ENCODE data around the gene SAP30BP. TPM values are rescaled to one million over a fixed set of nuclear protein-coding genes. Genes with fewer than 3 reads are reported as not detected.

The SAP30BP gene
- total and polyA plus RNA-seq, 4 donors: 20.9 to 33.4 (median 30.2) TPM

DNA sequence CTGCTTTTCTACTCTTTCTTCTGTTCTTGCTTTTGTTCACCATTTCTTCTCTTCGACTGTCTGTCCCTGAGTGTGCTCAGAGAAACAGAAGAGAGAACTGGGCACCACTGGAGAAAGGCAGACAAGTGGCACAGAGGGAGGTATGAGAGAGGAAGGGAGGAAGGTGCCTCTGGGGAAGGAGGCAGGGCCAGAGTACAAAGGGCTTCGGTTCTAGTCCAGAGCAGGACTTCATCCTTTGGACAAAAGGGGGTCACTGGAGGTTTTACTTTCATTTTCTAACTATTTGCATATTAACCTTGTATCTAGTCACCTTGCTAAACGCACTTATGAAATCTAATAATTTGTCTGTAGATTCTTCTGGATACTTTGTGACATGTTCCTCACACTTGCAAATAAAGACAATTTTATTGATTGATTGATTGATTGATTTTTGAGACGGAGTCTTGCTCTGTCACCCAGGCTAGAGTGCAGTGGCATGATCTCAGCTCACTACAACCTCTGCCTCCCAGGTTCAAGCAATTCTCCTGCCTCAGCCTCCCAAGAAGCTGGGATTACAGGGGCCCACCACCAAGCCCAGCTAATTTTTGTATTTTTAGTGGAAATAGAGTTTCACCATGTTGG is 67.6 kb downstream of the SAP30BP start:
- peaks cover 2 to 8% (median 7%) of the 10 kb centered on the region in 4 donors for H3K4me1 ChIP-seq (ENCODE audit: control insufficient read depth in 4 of 4, insufficient read depth in 4 of 4, low read length in 3 of 4)
- H3K9me3 ChIP-seq (ENCODE audit: control insufficient read depth in 4 of 4, low read length in 3 of 4): no peaks in the 10 kb centered on the region
- H3K4me3 ChIP-seq (ENCODE audit: low read depth in 1 of 3, low read length in 3 of 3): no peak overlapping the region
- DNase-seq (ENCODE audit: low spot score): no peak
- H3K27ac ChIP-seq (ENCODE audit: low read depth in 1 of 2, low read length in 2 of 2): peak overlapping the region in 1 of 2 donors; percentile 56
- H3K36me3 ChIP-seq (ENCODE audit: control insufficient read depth in 4 of 4, insufficient read depth in 3 of 4, low read depth in 1 of 4, low read length in 3 of 4): no peaks in the 10 kb centered on the region
- H3K27me3 ChIP-seq (ENCODE audit: control insufficient read depth in 4 of 4, insufficient read depth in 4 of 4, low read length in 3 of 4): no peaks in the 10 kb centered on the region
- 42% methylated on average over 4 of the region's 4 CpGs for WGBS
- no peak overlapping the region for H3K9ac ChIP-seq (ENCODE audit: low read depth in 1 of 2, low read length in 2 of 2)
- TF ChIP-seq, protein P1, sequence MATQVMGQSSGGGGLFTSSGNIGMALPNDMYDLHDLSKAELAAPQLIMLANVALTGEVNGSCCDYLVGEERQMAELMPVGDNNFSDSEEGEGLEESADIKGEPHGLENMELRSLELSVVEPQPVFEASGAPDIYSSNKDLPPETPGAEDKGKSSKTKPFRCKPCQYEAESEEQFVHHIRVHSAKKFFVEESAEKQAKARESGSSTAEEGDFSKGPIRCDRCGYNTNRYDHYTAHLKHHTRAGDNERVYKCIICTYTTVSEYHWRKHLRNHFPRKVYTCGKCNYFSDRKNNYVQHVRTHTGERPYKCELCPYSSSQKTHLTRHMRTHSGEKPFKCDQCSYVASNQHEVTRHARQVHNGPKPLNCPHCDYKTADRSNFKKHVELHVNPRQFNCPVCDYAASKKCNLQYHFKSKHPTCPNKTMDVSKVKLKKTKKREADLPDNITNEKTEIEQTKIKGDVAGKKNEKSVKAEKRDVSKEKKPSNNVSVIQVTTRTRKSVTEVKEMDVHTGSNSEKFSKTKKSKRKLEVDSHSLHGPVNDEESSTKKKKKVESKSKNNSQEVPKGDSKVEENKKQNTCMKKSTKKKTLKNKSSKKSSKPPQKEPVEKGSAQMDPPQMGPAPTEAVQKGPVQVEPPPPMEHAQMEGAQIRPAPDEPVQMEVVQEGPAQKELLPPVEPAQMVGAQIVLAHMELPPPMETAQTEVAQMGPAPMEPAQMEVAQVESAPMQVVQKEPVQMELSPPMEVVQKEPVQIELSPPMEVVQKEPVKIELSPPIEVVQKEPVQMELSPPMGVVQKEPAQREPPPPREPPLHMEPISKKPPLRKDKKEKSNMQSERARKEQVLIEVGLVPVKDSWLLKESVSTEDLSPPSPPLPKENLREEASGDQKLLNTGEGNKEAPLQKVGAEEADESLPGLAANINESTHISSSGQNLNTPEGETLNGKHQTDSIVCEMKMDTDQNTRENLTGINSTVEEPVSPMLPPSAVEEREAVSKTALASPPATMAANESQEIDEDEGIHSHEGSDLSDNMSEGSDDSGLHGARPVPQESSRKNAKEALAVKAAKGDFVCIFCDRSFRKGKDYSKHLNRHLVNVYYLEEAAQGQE (IDR thresholded peaks at IDR 0.05): no peak
- TF ChIP-seq FOXA2 (IDR thresholded peaks at IDR 0.05) (no peak), RXRA (IDR thresholded peaks at IDR 0.05) (peak; percentile 62 to 67), TAF1 (conservative IDR thresholded peaks at IDR 0.05) (no peak), HNF4G (IDR thresholded peaks at IDR 0.05) (peak; percentile 58), MAX (IDR thresholded peaks at IDR 0.05) (no peak), SP1 (IDR thresholded peaks at IDR 0.05) (peak; percentile 89), HNF4A (conservative IDR thresholded peaks at IDR 0.05) (peak; percentile 92 to 93), EGR1 (IDR thresholded peaks at IDR 0.05; ENCODE audit: low read depth in 2 of 2) (no peak)
- TF ChIP-seq, protein P2, sequence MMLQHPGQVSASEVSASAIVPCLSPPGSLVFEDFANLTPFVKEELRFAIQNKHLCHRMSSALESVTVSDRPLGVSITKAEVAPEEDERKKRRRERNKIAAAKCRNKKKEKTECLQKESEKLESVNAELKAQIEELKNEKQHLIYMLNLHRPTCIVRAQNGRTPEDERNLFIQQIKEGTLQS (IDR thresholded peaks at IDR 0.05): no peak

DNA sequence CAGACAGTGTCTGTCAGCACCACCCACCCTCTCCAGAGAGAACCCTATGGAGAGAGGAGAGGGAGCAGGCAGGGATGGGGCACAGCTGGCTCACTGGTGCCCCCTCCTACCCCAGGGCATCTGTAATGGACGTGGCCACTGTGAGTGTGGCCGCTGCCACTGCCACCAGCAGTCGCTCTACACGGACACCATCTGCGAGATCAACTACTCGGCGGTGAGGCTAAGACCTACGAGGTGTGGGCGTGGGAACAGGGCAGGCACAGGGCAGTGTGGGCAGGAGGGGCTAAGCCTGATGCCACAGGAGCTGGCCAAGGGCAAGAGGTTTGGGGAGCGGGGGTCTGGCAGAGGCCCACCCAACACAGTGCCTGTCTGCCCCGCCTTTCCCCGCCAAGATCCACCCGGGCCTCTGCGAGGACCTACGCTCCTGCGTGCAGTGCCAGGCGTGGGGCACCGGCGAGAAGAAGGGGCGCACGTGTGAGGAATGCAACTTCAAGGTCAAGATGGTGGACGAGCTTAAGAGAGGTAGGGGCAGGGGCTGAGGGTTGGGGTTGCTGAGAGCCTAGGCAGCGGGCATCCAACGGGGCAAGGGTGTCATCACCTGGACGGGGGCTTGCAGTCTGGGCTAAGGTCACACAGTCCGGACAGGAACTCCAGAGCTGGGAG is 69.2 kb downstream of the SAP30BP start:
- Histone ChIP-seq H3K27ac (ENCODE audit: low read depth in 1 of 2, low read length in 2 of 2) (no peak overlapping the region), H3K4me3 (ENCODE audit: low read depth in 1 of 3, low read length in 3 of 3) (no peak overlapping the region), H3K9ac (ENCODE audit: low read depth in 1 of 2, low read length in 2 of 2) (no peak overlapping the region), H3K4me1 (ENCODE audit: control insufficient read depth in 4 of 4, insufficient read depth in 4 of 4, low read length in 3 of 4) (peaks cover 2 to 8% (median 7%) of the 10 kb centered on the region in 4 donors), H3K36me3 (ENCODE audit: control insufficient read depth in 4 of 4, insufficient read depth in 3 of 4, low read depth in 1 of 4, low read length in 3 of 4) (no peaks in the 10 kb centered on the region), H3K27me3 (ENCODE audit: control insufficient read depth in 4 of 4, insufficient read depth in 4 of 4, low read length in 3 of 4) (no peaks in the 10 kb centered on the region), H3K9me3 (ENCODE audit: control insufficient read depth in 4 of 4, low read length in 3 of 4) (no peaks in the 10 kb centered on the region)
- WGBS: 95% methylated on average over 26 of the region's 26 CpGs
- DNase-seq (ENCODE audit: low spot score): no peak
- TF ChIP-seq TAF1 (conservative IDR thresholded peaks at IDR 0.05) (no peak), SP1 (IDR thresholded peaks at IDR 0.05) (no peak), RXRA (IDR thresholded peaks at IDR 0.05) (no peak), EGR1 (IDR thresholded peaks at IDR 0.05; ENCODE audit: low read depth in 2 of 2) (no peak), NR2F2 (IDR thresholded peaks at IDR 0.05) (no peak), YY1 (IDR thresholded peaks at IDR 0.05) (no peak), RAD21 (IDR thresholded peaks at IDR 0.05) (no peak), HNF4G (IDR thresholded peaks at IDR 0.05) (no peak), GABPA (IDR thresholded peaks at IDR 0.05 in 1 of 2, conservative IDR thresholded peaks at IDR 0.05 in 1 of 2) (no peak), JUND (IDR thresholded peaks at IDR 0.05) (no peak)
- TF ChIP-seq, protein P1 (IDR thresholded peaks at IDR 0.05): no peak
- TF ChIP-seq, protein P3, sequence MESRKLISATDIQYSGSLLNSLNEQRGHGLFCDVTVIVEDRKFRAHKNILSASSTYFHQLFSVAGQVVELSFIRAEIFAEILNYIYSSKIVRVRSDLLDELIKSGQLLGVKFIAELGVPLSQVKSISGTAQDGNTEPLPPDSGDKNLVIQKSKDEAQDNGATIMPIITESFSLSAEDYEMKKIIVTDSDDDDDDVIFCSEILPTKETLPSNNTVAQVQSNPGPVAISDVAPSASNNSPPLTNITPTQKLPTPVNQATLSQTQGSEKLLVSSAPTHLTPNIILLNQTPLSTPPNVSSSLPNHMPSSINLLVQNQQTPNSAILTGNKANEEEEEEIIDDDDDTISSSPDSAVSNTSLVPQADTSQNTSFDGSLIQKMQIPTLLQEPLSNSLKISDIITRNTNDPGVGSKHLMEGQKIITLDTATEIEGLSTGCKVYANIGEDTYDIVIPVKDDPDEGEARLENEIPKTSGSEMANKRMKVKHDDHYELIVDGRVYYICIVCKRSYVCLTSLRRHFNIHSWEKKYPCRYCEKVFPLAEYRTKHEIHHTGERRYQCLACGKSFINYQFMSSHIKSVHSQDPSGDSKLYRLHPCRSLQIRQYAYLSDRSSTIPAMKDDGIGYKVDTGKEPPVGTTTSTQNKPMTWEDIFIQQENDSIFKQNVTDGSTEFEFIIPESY (IDR thresholded peaks at IDR 0.05): no peak
- TF ChIP-seq, protein P4, sequence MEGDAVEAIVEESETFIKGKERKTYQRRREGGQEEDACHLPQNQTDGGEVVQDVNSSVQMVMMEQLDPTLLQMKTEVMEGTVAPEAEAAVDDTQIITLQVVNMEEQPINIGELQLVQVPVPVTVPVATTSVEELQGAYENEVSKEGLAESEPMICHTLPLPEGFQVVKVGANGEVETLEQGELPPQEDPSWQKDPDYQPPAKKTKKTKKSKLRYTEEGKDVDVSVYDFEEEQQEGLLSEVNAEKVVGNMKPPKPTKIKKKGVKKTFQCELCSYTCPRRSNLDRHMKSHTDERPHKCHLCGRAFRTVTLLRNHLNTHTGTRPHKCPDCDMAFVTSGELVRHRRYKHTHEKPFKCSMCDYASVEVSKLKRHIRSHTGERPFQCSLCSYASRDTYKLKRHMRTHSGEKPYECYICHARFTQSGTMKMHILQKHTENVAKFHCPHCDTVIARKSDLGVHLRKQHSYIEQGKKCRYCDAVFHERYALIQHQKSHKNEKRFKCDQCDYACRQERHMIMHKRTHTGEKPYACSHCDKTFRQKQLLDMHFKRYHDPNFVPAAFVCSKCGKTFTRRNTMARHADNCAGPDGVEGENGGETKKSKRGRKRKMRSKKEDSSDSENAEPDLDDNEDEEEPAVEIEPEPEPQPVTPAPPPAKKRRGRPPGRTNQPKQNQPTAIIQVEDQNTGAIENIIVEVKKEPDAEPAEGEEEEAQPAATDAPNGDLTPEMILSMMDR (IDR thresholded peaks at IDR 0.05; ENCODE audit: low read depth, low read length, missing input control): no peak
- TF ChIP-seq, protein P2 (IDR thresholded peaks at IDR 0.05): no peak
